Right lung (tissue), 10 donors: ENCODE results near the gene TASOR2. TPM values are rescaled to one million over a fixed set of nuclear protein-coding genes. Genes with fewer than 3 reads are reported as not detected.

Experiments
- DNase-seq, 2 donors: peaks; one replicate each; pipeline ENCODE4 v3.0.0-alpha.2; 2013
- long read RNA-seq, 8 donors: transcript quantifications; one replicate each; lab custom pipeline, GENCODE V29; 2026
- polyA plus RNA-seq, 5 donors: library from polyadenylated mRNA; unstranded; fragments of 120-200 nt; gene quantifications; one replicate each; pipeline versions ENCODE4 v1.2.1 to v1.2.3, GENCODE V29; 2013; ENCODE audit warnings: inconsistent platforms in 1 of 5, low replicate concordance in 1 of 5; ENCODE audit not compliant: insufficient read length in 5 of 5, insufficient read depth in 1 of 5

The TASOR2 gene
- 10 to 100 TPM; 30.8 to 43.5 (median 39.2) TPM for polyA plus RNA-seq
- long read RNA-seq, donor 1, partial matches to known transcripts = 781 of 788 reads
- long read RNA-seq, donor 1, other reads (novel, unspliced or antisense) = 6 of 788 reads
- long read RNA-seq, donor 2, partial matches to known transcripts = 80 of 80 reads
- long read RNA-seq, donor 2, other reads (novel, unspliced or antisense) = 0 of 80 reads
- long read RNA-seq, donor 3, partial matches to known transcripts = 11 of 11 reads
- long read RNA-seq, donor 3, other reads (novel, unspliced or antisense) = 0 of 11 reads
- long read RNA-seq, donor 4, partial matches to known transcripts = 113 of 113 reads
- long read RNA-seq, donor 4, other reads (novel, unspliced or antisense) = 0 of 113 reads
- long read RNA-seq, donor 5, partial matches to known transcripts = 229 of 233 reads
- long read RNA-seq, donor 5, other reads (novel, unspliced or antisense) = 0 of 233 reads
- long read RNA-seq, donor 6, partial matches to known transcripts = 501 of 503 reads
- long read RNA-seq, donor 6, other reads (novel, unspliced or antisense) = 0 of 503 reads
- long read RNA-seq, donor 7, partial matches to known transcripts = 397 of 496 reads
- long read RNA-seq, donor 7, other reads (novel, unspliced or antisense) = 99 of 496 reads
- long read RNA-seq, donor 8, partial matches to known transcripts = 5 of 6 reads
- long read RNA-seq, donor 8, other reads (novel, unspliced or antisense) = 0 of 6 reads

GRCh38 chr10:5684318-5684970 lies at the start of gene TASOR2:
Gene TASOR2 (plus strand): TSS chr10:5684838. CDS start chr10:5720643, 35,805 bp downstream.
- peak; percentile 97 to 98 for DNase-seq

- DNase-seq = no peak
These were observed 49.7 kb upstream of the TASOR2 start for GRCh38 chr10:5634918-5635317.

GRCh38 chr10:5638494-5638893 lies 46.1 kb upstream of the TASOR2 start:
- DNase-seq = no peak

- DNase-seq = no peak
These were observed 45.6 kb upstream of the TASOR2 start for GRCh38 chr10:5639066-5639465.

GRCh38 chr10:5640036-5640435 lies 44.6 kb upstream of the TASOR2 start:
- DNase-seq = no peak

- no peak for DNase-seq
These were observed 44.1 kb upstream of the TASOR2 start for GRCh38 chr10:5640501-5640900.

GRCh38 chr10:5641501-5641900 lies 43.1 kb upstream of the TASOR2 start:
- DNase-seq = no peak

- no peak for DNase-seq
These were observed 41.1 kb upstream of the TASOR2 start for GRCh38 chr10:5643346-5644067.

GRCh38 chr10:5644930-5645329 lies 39.7 kb upstream of the TASOR2 start:
- no peak for DNase-seq

- DNase-seq = no peak
These were observed 39.3 kb upstream of the TASOR2 start for GRCh38 chr10:5645375-5645774.

GRCh38 chr10:5645944-5646617 lies 38.6 kb upstream of the TASOR2 start:
- no peak for DNase-seq

GRCh38 chr10:5647507-5648240 lies 37.0 kb upstream of the TASOR2 start:
- DNase-seq = no peak

GRCh38 chr10:5648494-5649457 lies 35.9 kb upstream of the TASOR2 start:
- DNase-seq = no peak

- no peak for DNase-seq
These were observed 34.9 kb upstream of the TASOR2 start for GRCh38 chr10:5649746-5650145.

- DNase-seq = no peak
These were observed 33.8 kb upstream of the TASOR2 start for GRCh38 chr10:5650664-5651387.

- DNase-seq = no peak
These were observed 33.3 kb upstream of the TASOR2 start for GRCh38 chr10:5651388-5651764.

GRCh38 chr10:5652746-5653145 lies 31.9 kb upstream of the TASOR2 start:
- DNase-seq = no peak

- DNase-seq = no peak
These were observed 30.4 kb upstream of the TASOR2 start for GRCh38 chr10:5654218-5654755.
